SK-N-MC (cell line): ENCODE measurements around the gene PIGT.
A peak's percentile ranks its signal among the peaks of the same experiment; 100 is the strongest.

Experiments used
- DNase-seq: peaks from one replicate; pipeline ENCODE4 v3.0.0-alpha.2; 2011; ENCODE audit warnings: low read depth, low spot score
- H3K27ac ChIP-seq: fragments of 200-600 bp; sonication (generic); 2 replicates; pipeline ENCODE4 v1.5.1; 2016; ENCODE audit warnings: mixed run types
- H3K36me3 ChIP-seq: fragments of 200-600 bp; sonication (generic); 2 replicates; pipeline ENCODE4 v1.6.1; 2017; ENCODE audit warnings: antibody characterized with exemption, low read length, mixed read lengths; ENCODE audit not compliant: insufficient read depth
- H3K4me3 ChIP-seq: fragments of 200-600 bp; sonication (generic); 2 replicates; pipeline ENCODE4 v1.5.1; 2016
- H3K9ac ChIP-seq: fragments of 200-600 bp; sonication (generic); 2 replicates; pipeline ENCODE4 v1.8.0; 2017; ENCODE audit warnings: mixed run types, mixed read lengths; ENCODE audit not compliant: insufficient read length
- H3K9me3 ChIP-seq: fragments of 200-600 bp; sonication (generic); 2 replicates; pipeline ENCODE4 v1.6.1; 2017; ENCODE audit warnings: low read depth, mild to moderate bottlenecking, antibody characterized with exemption, low read length, moderate library complexity, mixed read lengths
- EZH2 ChIP-seq: fragments of 200-600 bp; sonication (generic); IDR thresholded peaks from one replicate; pipeline ENCODE4 v1.6.1; 2017; ENCODE audit warnings: antibody characterized with exemption
- FOXP2 ChIP-seq: optimal IDR thresholded peaks from 2 replicates; pipeline ENCODE3; 2011; ENCODE audit warnings: mild to moderate bottlenecking, moderate library complexity; ENCODE audit not compliant: insufficient read depth; ENCODE audit errors: extremely low read length, control extremely low read depth
- POLR2AphosphoS5 ChIP-seq: IDR thresholded peaks from 2 replicates; pipeline ENCODE4 v1.6.1; 2012; ENCODE audit warnings: mild to moderate bottlenecking, low read depth, low read length, borderline replicate concordance

PIGT gene

DNA sequence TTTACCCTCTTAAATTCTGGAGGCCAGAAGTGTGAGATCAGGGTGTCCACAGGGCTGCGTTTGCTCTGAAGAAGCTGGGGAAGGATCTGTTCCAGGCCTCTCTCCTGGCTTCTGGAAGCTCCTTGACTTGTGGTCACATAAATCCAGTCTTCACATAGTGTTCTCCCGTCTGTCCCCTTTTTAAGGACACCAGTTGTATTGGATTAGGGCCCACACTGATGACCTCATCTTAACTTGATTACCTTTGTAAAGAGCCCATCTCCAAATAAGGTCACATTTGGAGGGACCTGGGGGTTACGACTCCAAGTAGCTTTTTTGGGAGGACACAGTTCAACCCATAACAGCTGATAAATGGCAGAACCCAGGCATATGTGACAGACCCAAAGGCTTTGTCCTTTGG, 33.6 kb downstream of the PIGT start:
- no peaks in the 10 kb centered on the region for H3K36me3 ChIP-seq
- no peak for TF ChIP-seq EZH2
- no peak for TF ChIP-seq FOXP2
- TF ChIP-seq POLR2AphosphoS5 = no peak
- H3K4me3 ChIP-seq = no peak overlapping the region
- no peak overlapping the region for H3K9ac ChIP-seq
- no peak overlapping the region for H3K27ac ChIP-seq
- DNase-seq = no peak
- H3K9me3 ChIP-seq = no peaks in the 10 kb centered on the region

DNA sequence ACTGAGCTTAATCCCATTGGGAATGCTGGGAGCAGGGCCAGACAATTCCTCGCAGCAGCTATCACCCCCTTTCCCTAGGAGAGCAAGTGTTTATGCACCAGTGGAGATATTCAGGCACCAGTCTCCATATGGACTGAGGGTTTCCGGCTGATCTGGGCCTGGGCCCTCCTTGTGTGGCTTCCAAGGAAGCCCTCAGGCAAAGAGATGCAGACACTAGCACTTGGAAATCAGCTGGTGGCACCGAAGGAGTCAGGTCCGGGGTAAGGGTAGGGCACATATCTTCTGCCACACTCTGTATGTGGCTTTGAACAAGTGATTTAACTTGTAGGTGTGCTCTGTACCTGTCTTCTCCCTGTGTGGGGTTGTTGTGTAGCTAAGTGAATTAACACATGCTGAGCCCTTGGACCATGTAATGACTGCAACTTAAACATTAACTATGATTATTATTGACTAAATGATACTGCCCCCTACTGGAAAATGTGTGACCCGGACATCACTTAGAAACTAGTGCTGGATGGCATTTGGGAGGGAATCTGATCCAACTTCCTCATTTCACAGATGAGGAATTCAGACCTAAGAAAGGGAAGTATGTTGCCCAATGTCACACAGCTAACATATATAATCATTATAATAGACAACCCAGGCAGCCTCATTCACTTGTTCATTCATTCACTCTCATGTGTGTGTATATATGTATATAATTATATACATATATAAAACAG, 34.3 kb downstream of the PIGT start:
- H3K27ac ChIP-seq = no peak overlapping the region
- DNase-seq = peak; percentile 42
- no peak overlapping the region for H3K4me3 ChIP-seq
- H3K9ac ChIP-seq = no peak overlapping the region
- no peak for TF ChIP-seq EZH2
- TF ChIP-seq POLR2AphosphoS5 = no peak
- no peak for TF ChIP-seq FOXP2
- no peaks in the 10 kb centered on the region for H3K36me3 ChIP-seq
- no peaks in the 10 kb centered on the region for H3K9me3 ChIP-seq

DNA sequence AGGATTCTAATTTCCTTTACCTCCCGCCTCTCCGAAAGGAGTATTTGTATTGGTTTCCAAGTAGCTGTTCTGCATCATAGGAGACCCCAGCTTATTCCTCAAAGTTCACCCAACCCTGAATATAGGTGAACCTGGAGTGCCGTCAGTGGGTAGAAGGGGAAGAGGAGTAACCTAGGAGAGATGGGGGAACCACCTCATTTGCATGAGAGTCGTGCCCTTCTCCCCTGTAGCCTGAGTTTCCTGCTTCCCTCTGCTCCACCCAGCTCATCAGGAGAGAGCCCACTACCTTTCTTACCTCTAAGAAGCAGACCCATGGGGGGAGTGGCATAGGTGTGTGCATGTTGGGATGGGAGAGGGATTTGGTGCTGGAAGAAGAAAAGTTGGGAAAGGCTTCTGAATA, 36.3 kb downstream of the PIGT start:
- H3K9ac ChIP-seq = no peak overlapping the region
- no peak for DNase-seq
- H3K36me3 ChIP-seq = no peaks in the 10 kb centered on the region
- no peak overlapping the region for H3K27ac ChIP-seq
- no peak overlapping the region for H3K4me3 ChIP-seq
- H3K9me3 ChIP-seq = no peaks in the 10 kb centered on the region
- TF ChIP-seq FOXP2 = no peak
- TF ChIP-seq EZH2 = no peak
- no peak for TF ChIP-seq POLR2AphosphoS5

DNA sequence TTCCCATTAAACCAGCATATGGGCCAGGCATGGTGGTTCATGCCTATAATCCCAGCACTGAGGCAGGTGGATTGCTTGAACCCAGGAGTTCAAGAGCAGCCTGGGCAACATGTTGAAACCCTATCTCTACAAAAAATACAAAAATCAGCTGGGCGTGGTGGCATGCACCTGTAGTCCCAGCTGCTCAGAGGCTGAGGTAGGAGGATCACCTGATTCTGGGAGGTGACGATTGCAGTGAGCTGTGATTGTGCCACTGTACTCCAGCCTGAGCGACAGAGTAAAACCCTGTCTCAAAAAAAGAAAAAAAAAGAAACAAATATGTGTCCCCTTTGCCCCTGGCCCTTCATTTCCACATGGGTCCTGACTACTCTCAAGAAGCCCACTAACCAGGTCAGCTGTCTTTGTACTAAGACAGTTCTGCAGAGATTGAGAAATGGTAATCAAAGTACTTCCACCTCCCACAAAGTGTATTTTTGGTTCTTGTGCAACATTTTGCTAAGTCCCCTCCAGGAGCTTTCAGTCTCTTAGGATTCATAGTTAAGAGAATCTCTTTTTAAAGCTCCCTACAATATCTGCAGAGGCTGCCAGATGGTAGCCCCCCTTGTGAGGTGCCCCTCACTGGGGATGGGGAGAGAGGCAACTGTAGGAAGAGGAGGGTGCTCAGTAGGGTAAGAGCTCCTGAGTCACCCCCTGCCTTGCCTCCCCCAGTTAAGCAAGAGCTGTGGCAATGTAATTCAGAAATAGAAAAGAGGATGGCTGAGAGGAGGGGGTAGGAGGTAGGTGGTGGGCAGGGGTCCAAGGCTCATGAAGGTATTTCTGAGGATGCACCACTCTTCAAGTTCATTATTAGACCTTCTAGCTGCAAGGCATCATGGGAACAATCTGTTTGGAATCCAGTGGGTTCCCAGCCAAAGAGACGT, 37.1 kb downstream of the PIGT start:
- H3K36me3 ChIP-seq = no peaks in the 10 kb centered on the region
- H3K9ac ChIP-seq = no peak overlapping the region
- DNase-seq = no peak
- no peak overlapping the region for H3K4me3 ChIP-seq
- TF ChIP-seq EZH2 (no peak), POLR2AphosphoS5 (no peak), FOXP2 (no peak)
- no peak overlapping the region for H3K27ac ChIP-seq
- H3K9me3 ChIP-seq = no peaks in the 10 kb centered on the region

DNA sequence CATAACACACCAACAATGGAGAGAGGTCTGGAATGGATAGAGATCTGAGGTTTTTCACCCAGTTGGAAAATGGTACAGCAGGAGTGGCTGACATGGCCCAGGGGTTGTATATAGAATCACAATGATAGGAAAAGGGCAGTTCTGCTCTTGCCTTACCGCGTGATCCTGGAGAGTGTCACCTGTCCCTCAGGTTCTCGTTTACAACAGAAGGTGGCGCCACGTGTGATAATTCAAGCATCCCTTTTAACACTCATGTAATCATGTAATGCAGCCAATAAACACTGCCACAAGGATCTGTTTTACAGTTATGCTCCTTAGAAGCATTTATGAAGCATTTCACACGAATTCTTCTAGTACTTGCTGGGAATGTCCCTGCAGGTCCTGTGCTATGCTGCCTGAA, 40.7 kb downstream of the PIGT start:
- DNase-seq = no peak
- no peak for TF ChIP-seq FOXP2
- no peak for TF ChIP-seq EZH2
- TF ChIP-seq POLR2AphosphoS5 = no peak

DNA sequence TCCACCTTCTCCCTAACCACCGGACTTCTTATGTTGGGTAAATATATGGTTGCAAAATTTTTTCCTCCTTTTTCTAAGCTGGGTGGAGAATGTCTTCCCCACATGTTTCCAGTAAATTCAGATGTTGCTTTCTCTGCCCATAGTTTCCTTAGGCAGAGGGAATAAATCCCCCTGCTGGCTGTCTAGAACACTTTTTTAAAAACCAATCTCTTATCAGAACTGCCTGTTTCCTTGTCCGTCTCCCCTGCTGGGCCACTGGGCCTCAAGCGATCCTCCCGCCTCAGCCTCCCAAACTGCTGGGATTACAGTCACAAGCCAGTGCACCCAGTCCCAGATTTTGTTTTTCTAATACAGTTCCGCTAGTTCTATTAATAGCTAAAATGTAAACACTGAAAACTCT, 43.7 kb downstream of the PIGT start:
- H3K9me3 ChIP-seq = no peaks in the 10 kb centered on the region
- no peaks in the 10 kb centered on the region for H3K36me3 ChIP-seq
- no peak for TF ChIP-seq POLR2AphosphoS5
- TF ChIP-seq FOXP2 = no peak
- TF ChIP-seq EZH2 = no peak
- no peak overlapping the region for H3K27ac ChIP-seq
- H3K4me3 ChIP-seq = no peak overlapping the region
- DNase-seq = no peak
- H3K9ac ChIP-seq = no peak overlapping the region

More for the DNA sequence above, 40.7 kb downstream of the PIGT start:
- H3K9ac ChIP-seq = no peak overlapping the region
- no peaks in the 10 kb centered on the region for H3K9me3 ChIP-seq
- no peaks in the 10 kb centered on the region for H3K36me3 ChIP-seq
- H3K4me3 ChIP-seq = no peak overlapping the region
- H3K27ac ChIP-seq = no peak overlapping the region

DNA sequence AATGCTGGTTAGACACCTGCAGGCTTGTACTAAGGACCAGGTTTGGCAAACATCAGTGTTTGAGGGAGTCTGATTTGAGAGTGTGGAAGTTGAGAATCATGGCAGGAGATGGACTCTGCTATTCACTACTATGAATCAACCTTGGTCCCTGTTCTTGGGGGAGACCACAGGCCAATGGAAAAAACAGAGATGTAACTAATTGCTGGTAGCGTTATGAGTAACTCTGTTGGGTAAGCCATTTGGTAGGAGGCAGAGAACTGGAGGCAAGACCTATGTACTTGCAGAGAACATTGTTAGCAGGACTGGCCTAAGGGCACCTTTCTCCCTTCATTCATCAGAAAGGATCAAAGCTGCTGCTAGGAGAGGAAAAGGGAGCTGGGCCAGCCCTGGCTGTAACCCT, 45.3 kb downstream of the PIGT start:
- H3K9me3 ChIP-seq = no peaks in the 10 kb centered on the region
- H3K27ac ChIP-seq = no peak overlapping the region
- H3K36me3 ChIP-seq = no peaks in the 10 kb centered on the region
- H3K4me3 ChIP-seq = no peak overlapping the region
- no peak for DNase-seq
- no peak overlapping the region for H3K9ac ChIP-seq
- TF ChIP-seq EZH2 (no peak), POLR2AphosphoS5 (no peak), FOXP2 (no peak)

DNA sequence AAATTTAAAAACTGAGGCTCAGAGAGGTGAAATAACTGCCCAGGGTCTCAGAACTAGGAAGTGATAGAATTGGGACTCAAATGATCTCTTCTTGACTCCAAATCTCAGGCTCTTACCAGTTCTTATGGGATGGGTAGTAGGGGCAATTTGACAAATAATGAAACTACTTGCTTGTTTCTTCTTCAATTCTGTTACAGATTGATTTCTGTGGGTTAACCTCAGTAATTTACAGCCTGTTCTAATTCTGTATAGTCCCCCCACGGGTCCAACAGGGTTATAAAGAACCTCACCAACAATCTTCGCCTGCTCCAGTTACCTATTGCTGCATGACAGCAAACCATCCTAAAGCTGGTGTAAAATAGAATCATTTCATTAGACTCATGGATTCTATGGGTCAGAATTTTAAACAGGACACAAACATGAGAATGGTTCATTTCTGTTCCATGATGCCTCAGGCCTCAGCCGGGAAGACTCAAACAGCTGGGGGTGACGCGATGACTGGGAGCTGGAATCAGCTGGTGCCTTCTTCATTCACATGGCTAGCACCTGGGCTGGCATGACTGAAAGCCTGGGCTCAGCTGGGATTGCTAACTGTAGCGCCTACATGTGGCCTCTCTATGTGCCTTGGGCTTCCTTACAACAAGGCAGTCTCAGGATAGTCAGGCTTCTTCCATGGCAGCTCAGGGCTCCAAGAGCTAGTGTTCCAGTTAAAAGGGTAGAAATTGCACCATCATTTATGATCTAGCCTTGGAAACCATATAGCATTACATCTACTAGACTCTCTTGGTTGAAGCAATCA, 47.0 kb downstream of the PIGT start:
- H3K9me3 ChIP-seq = no peaks in the 10 kb centered on the region
- no peak for DNase-seq
- no peak overlapping the region for H3K4me3 ChIP-seq
- TF ChIP-seq POLR2AphosphoS5 (no peak), FOXP2 (no peak), EZH2 (no peak)
- H3K9ac ChIP-seq = no peak overlapping the region
- no peaks in the 10 kb centered on the region for H3K36me3 ChIP-seq
- H3K27ac ChIP-seq = no peak overlapping the region
